ENCODE data around the gene SWI5.

DNA sequence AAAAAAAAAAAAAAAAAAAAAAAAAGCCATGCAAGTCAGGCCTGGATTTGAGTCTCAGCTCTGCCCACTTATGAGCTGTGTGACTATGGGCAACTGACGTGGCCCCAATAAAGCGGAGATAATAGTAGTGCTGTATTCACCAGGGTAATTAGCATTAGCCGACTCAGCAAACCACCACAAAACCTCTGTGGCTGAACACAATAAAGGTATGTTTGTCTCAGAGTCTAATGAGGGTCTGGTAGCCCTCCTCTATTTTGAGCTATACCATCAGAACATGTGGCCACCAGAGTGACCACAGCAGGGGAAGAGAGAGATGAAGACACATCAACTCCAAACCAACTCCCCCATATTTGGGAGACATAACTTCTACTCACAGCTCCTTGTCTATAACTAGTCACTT is 15.9 kb downstream of the SWI5 start:
- TF ChIP-seq GATA2 (IDR thresholded peaks at IDR 0.05; ENCODE audit: low read depth, low read length) (no peak), GATA3 (IDR thresholded peaks at IDR 0.05; ENCODE audit: low read depth, low read length) (no peak)

Measured in SH-SY5Y (cell line).